HTR-8/SVneo (cell line): ENCODE results near the gene LDHAL6A.

Experiments used
- DNase-seq: peaks from one replicate; pipeline ENCODE4 v3.0.0; 2011; ENCODE audit warnings: low spot score, mixed read lengths; ENCODE audit not compliant: insufficient read length
- FAIRE-seq: peaks from 2 replicates; lab custom pipeline; 2011; peaks lifted over from hg19 to GRCh38; lab: Jason Lieb, UNC

Gene LDHAL6A

DNA sequence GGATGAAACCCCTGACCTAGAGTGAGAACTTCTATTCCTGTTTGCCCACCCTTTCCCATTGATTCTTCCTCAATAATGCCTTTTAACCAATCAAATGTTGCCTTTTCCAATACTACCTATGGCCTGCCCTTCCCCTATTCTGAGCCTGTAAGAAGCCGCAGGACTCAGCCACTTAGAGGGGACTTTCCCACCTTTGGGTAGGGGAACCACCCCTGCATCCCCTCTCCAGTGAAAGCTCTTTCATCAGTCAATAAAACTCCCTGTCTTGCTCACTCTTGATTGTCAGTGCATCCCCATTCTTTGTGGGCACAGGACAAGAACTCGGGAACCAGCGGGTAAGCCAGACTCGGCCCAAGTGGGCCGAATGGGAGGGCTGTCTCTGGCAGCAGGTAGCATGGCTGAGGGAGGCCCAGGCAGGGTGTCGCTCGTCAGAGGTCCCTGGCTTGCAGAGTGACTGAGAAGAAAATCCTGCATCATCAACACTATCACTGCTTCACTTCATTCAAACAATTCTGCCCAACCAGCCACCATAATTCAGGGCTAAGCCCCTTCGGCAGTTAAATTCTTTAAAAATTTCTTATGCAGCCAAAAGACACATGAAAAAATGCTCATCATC lies 30.4 kb downstream of the LDHAL6A start:
- DNase-seq (no peak), FAIRE-seq (no peak)

DNA sequence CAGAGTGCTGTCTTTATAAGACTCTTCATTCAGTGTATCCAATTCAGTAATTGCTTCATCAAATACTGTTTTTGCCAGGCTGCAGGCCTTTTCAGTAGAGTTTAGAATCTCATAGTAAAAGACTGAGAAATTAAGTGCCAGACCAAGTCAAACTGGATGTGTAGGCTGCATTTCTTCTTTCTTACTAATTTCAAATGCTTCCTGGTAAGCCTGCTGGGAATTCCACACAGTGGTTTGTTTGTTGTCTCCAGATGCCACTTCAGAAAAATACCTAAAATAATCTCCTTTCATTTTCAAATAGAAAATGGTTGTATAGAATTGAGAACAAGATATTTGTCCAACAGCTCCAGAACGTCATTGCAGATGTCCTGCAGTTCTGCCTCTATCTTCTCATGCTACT lies 34.7 kb downstream of the LDHAL6A start:
- no peak for FAIRE-seq
- DNase-seq = no peak

DNA sequence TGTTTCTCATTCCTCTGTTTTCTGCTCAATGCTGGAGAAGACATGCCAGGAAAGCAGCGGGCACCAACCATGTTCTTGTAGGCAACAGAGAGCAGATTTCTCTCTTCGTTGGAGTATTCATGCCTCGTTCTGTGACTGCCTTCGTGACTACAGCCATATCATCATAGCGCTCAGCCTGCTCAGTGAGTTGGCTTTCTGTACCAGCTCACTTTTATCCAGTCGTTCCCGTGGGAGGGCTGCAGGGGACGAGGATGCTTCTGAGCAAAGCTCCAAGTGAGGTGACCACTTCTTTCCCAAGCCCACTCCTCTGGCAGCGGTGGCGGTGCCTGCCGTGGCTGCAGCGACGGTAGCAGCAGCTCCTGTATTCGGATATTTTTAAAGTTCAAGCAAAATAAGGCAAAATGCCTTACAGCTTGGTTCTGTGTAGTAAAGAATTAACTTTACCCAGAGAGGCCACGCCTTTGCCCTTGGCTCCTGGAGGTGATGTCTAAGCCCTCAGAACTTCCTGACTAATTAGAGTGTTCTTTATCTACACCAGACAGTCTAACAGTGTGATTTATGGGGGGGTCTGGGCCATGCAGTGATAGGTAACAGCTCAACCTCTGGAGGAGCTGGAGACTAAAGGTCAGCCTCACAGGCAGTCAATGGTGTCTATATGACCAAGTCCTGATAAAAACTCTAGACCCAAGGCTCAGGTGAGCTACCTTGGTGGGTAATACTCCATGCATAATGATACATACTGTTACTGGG lies 35.3 kb downstream of the LDHAL6A start:
- FAIRE-seq (no peak), DNase-seq (no peak)

DNA sequence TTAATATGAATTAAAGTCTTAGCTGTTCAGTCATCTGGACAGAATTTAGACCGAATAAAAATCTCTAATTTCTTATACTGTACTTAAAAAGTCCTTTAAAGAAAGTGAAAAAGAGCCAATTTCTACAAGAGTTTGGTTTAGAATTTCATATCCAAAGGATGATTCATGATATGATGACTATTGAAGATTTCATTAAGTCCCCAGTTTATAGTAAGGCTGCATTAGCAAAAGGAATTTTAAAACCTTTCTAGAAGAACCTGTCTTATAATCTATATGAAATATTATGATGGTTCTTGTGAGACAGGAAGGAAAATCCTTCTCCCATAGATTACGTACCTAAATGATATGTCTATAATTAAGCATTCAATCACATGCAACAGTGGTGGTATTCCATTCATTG lies 36.3 kb downstream of the LDHAL6A start:
- no peak for DNase-seq
- FAIRE-seq = no peak

DNA sequence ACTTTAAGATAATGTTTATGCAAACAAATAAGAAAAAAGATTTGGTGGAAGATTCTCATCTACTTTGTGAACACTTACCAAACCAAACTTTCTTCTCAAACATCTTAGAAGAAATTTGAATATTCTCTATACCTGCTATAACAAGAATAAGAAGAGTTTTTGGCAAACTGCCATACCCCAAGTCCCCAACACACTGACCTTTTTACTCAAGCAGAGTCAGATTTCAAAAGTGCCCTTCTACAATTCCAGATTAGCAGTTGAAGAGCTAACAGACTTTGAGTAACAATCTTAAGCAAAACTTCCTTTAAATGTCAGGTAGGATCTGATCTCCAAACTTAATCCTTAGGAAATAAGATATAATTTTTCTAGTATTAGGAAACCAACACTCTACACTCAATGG lies 37.2 kb downstream of the LDHAL6A start:
- DNase-seq (no peak), FAIRE-seq (no peak)

DNA sequence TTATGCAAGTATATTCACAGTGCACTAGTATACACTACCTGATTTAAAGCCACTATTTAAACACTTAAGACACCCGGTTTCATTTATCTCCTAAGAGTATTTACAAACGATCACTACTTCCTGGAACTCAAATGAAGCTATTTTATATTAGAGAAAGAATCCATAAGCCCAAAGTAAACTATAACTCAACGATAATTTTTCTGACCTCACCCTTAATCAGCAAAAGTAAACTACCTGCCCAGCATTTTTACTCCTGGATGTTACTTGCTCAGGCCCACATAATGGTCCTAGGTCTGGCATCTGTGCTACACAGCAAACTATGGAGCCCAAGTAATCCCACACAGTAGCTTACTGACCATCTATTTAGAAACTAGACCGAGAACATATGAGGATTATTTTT lies 37.7 kb downstream of the LDHAL6A start:
- DNase-seq (no peak), FAIRE-seq (no peak)

DNA sequence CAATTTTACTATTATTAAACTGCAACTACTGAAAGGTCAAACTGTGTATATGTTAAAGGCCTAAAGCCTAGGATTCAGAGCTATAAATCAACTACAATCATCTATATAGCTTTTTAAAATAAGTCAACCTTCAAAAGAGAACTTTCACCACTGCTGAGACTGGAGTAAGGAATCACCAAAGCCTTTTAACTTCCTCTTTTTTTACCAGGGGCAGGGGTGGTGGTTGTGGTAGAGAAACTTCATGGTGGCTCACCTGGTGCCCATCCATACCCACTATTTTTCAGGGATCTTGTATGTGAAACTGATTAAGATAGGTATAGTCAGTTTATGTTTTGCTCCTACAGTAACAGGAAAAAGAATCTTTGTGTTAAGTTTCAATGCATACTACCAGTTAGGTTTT lies 39.6 kb downstream of the LDHAL6A start:
- FAIRE-seq = no peak
- no peak for DNase-seq

DNA sequence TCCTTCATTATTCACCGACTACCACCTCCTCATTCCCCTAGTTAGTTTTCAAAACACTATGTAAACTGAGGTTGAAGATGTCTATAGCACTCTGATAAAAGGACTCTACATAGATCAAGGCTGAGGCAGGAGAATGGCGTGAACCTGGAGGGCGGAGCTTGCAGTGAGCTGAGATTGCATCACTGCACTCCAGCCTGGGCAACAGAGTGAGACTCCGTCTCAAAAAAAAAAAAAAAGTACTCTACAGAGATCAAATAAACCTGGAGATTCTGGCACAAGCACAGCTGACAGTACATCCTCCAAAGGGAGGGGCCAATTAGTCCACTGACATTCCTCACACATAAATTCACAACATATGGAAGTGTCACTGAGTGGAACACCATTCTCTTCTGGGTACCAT lies 40.0 kb downstream of the LDHAL6A start:
- FAIRE-seq (no peak), DNase-seq (no peak)

DNA sequence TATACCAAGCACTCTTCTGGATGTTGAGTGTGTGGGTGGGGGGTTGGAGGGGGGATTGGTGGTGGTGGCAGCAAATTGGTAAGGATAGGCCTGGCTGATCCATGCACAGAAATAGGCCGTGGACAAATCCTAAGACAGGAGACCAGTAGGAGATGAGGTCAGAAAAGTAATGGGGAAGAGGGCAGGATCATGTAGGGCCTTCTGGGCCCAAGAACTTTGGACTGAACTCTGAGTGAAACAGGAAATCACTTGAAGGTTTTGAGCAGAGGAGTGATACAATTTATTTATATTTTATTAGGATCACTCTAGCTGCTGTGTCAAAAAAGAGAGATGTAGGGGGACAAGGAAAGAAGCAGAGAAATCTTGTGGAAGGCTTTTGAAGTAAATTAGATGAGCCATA lies 42.4 kb downstream of the LDHAL6A start:
- no peak for DNase-seq
- FAIRE-seq = no peak

DNA sequence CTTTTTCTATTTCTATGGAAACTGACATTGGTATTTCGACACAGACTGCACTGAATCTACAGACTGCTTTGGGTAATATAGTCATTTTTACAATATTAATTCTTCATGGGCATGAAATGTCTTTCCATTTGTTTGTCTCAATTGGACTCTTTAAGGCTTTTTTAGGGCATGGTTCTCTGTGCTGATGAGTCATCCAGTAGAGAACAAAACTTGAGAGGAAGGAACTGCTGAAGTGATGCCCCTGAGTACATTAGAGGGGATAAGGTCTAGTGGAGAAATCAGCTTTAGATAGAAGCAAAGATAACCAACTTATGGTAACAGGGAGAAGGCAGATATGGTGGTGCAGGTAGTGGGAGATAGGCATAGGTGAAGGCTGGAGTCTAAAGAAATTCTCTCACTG lies 46.0 kb downstream of the LDHAL6A start:
- DNase-seq = no peak
- no peak for FAIRE-seq

DNA sequence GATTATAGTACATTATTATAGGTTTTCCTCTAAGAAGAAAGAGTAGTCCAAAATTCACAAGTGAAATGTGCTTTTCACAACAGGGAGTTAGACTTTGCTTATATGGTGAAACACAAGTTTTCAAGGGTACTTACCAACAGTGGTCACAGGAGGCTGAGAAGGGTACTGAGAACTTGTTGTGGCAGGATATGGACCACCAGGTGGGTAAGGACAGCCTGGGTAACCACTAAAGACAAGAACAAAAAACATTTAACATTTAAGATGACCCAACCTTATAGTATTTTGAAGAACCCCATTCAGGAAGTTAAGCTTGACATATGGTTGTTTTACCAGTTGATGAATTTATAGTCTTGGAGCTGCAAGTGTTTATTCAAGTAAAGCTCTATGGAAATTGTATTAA lies 46.7 kb downstream of the LDHAL6A start:
- DNase-seq (no peak), FAIRE-seq (no peak)

DNA sequence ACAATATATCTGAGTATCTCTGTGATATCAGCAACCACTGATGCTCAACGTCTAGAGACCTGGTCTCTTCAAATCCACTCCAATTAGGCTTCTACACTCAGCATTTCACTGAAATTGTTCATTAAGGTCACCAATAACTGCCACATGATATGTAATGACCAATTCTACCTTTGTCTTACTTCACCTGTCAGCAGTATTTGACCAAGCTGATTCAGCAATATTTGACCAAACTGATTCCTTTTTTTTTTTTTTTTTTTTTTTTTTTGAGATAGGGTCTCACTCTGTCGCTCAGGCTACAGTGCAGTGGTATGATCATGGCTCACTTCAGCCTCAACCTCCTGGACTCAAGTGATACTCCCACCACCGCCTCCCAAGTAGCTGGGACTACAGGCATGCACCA lies 65.5 kb downstream of the LDHAL6A start:
- DNase-seq (no peak), FAIRE-seq (no peak)

DNA sequence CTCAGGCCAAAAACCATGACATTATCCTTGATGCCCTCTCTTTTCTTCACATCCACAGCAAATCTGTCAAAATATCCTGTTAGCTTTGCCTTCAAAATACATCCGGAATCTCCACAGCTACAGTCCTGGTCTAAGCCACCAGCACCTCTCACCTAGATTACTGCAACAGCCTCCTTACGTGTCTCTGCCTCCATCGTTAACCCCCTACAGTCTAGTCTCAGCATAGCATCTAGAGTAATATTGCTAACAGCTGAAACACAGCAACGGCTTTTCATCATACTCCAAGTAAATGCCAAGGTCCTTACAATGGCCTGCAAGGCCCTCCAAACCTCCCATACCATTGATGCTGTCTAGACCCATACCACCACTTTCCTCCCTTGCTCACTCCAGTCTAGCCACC lies 66.7 kb downstream of the LDHAL6A start:
- FAIRE-seq (no peak), DNase-seq (no peak)

DNA sequence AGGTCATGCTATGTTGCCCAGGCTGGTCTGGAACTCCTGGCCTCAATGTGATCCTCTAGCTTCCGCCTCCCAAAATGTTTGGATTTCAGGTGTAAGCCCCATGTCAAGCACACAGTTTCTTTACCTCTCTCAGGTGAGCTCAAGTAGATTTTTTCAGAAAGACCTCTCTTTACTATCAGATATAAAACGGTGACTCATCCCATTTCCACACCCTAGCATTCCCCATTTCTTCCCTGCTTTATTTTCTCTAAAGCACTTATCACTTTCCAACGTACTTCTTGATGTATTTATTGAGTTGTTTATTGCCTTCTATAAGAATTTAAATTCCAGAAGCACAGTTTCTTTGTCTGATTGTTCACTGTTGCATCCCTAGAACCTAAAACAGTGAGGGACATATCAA lies 67.4 kb downstream of the LDHAL6A start:
- no peak for FAIRE-seq
- no peak for DNase-seq

DNA sequence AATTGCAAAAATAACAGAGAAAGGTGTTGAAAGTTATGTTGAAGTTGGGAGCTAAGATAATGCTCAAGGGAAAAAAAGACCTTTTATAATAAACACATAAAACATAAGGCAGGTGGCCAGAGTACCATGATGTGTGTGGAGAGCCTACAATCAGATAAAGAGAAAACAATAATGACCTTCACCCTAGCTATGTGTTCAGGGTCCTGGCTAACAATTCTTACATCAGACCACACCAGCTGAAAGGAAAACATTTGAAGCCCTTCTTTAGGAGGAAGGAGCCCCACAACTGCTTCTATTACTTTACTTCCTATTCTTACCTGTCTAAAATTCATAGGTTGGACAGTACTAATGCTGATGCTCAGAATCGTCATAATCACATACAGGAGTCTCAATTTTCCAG lies 68.6 kb downstream of the LDHAL6A start:
- FAIRE-seq (no peak), DNase-seq (no peak)

DNA sequence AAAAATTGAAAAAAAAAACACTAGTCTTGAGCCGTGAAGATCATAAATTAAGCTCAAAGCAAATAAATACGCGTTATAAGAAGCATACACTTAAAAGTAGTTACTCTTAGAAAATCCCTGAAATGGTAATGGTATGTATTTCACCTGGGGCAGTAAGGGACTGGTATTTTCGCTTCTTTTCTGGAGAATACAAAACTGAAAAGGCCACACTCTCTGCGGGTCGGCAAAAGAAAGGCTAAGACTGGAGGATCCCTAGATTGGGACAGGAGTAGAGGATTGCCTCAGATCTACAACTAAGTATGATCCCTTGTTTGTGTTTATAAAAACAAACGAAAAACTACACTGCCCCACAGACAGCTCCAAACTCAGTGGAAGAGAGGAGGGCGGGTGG lies 70.5 kb downstream of the LDHAL6A start:
- DNase-seq (no peak), FAIRE-seq (no peak)

DNA sequence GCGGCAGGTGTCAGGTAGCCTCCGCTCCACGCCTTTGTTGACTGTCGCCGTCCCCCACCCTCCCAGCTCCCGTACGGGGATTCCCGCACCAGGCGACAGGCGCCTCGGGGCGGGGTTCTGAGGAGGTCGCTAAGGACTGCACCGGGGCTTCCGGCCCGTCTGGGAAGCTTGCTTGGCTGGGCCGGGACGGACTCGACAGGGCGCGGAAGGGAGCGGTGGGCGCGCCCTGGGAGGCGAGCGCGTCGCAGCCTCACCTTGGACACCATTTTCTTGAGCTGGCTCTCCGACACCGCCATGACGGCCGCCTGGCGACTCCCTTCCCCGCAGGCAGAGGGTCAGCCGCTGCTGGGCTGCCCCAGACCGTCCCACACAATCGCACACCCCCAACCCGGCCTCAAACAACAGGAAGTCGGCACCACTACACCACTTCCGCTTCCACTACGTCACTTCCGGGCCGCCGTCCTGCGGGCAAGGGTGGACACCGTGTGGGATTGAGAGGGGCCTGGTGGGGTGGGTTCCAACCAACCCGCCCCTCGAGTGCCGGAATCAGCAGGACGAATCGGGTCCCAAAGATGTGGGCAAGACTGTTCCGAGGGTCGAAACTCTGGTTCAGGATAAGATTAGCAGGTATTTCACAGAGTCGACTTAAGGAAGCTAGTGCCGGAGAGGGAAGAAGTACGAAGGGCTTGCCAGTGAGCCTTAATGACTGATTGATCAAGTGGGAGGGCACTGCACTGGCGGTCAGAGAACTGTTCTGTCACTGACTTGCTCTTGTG lies 71.1 kb downstream of the LDHAL6A start, which contains the start of gene TSG101:
Gene TSG101, minus strand, starts transcription at position 422 of the 776 bp plus-strand sequence. Its CDS starts 126 bp downstream, at position 296.
- DNase-seq = peak; percentile 96
- FAIRE-seq = peak; percentile 94

DNA sequence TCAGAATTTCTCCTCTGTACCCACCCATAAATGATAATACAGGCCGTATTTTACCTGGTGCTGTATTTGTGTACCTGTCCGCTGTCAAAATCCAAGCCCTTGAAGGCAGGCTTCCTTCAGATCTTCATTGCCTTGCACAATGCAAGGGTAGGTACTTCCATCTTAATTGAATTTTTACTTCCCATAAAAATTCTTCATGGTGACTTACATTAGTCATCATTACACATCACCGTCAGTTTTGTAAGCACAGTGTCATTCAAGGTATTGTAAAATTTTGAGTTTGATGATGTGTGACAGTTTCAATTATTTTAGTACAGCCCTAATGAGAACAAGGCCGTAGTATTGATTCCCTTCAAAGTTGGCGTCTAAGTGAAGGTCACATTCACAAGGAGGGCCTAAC lies 71.9 kb downstream of the LDHAL6A start:
- DNase-seq (peak; percentile 10), FAIRE-seq (no peak)
